A549 (cell line): ENCODE measurements around the gene LAT.

Experiments used
- BCL3 ChIP-seq: fragments of >200 bp; sonication (Bioruptor Twin); formaldehyde crosslinking; IDR thresholded peaks from 3 replicates; pipeline ENCODE4 v1.6.1; 2016
- EP300 ChIP-seq, 2 experiments: fragments of >200 bp; sonication (Bioruptor Twin); formaldehyde crosslinking; IDR thresholded peaks; 2 replicates in 1 of 2; 3 replicates in 1 of 2; pipeline ENCODE4 v1.6.1; 2016 to 2017
- ESRRA ChIP-seq: fragments of 150-350 bp; IDR thresholded peaks from 2 replicates; pipeline ENCODE4 v1.6.1; 2014; ENCODE audit warnings: mild to moderate bottlenecking, low read length, borderline replicate concordance
- JUN ChIP-seq, 2 experiments: fragments of >200 bp; sonication (Bioruptor Twin); formaldehyde crosslinking; IDR thresholded peaks; 2 replicates in 1 of 2; 3 replicates in 1 of 2; pipeline ENCODE4 v1.6.1; 2016 to 2017
- MAFK ChIP-seq: fragments of 450-650 bp; IDR thresholded peaks from 2 replicates; pipeline ENCODE4 v1.6.1; 2014; ENCODE audit not compliant: partially characterized antibody
- MAX ChIP-seq: IDR thresholded peaks from 2 replicates; pipeline ENCODE4 v1.6.1; 2012
- MYC ChIP-seq: IDR thresholded peaks from 2 replicates; pipeline ENCODE4 v1.6.1; 2012; ENCODE audit warnings: mild to moderate bottlenecking, inconsistent platforms, low read length, improper control_type of control experiment, borderline replicate concordance
- NFE2L2 ChIP-seq: fragments of 150-350 bp; conservative IDR thresholded peaks from 2 replicates; pipeline ENCODE4 v1.6.1; 2014; ENCODE audit warnings: low read length
- NR3C1 ChIP-seq: fragments of >200 bp; sonication (Bioruptor Twin); formaldehyde crosslinking; IDR thresholded peaks from 3 replicates; pipeline ENCODE4 v1.6.1; 2017
- POLR2A ChIP-seq: IDR thresholded peaks from 2 replicates; pipeline ENCODE4 v1.6.1; 2012; ENCODE audit warnings: mild to moderate bottlenecking, low read length
- ZFP36 ChIP-seq: fragments of 450-650 bp; IDR thresholded peaks from 2 replicates; pipeline ENCODE4 v1.6.1; 2014; ENCODE audit warnings: borderline replicate concordance; ENCODE audit not compliant: partially characterized antibody
- TF ChIP-seq, protein P1 (sequence below): fragments of >200 bp; sonication (Bioruptor Twin); formaldehyde crosslinking; IDR thresholded peaks from 3 replicates; pipeline ENCODE4 v1.5.1; 2016

GRCh38 chr16:28938721-28939120 lies 46.1 kb upstream of the LAT start:
- TF ChIP-seq MYC: no peak
- no peak for TF ChIP-seq POLR2A
- TF ChIP-seq NFE2L2: no peak
- TF ChIP-seq ESRRA: no peak
- no peak for TF ChIP-seq BCL3
- no peak for TF ChIP-seq MAFK
- no peak for TF ChIP-seq NR3C1
- TF ChIP-seq, protein P1, sequence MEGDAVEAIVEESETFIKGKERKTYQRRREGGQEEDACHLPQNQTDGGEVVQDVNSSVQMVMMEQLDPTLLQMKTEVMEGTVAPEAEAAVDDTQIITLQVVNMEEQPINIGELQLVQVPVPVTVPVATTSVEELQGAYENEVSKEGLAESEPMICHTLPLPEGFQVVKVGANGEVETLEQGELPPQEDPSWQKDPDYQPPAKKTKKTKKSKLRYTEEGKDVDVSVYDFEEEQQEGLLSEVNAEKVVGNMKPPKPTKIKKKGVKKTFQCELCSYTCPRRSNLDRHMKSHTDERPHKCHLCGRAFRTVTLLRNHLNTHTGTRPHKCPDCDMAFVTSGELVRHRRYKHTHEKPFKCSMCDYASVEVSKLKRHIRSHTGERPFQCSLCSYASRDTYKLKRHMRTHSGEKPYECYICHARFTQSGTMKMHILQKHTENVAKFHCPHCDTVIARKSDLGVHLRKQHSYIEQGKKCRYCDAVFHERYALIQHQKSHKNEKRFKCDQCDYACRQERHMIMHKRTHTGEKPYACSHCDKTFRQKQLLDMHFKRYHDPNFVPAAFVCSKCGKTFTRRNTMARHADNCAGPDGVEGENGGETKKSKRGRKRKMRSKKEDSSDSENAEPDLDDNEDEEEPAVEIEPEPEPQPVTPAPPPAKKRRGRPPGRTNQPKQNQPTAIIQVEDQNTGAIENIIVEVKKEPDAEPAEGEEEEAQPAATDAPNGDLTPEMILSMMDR: no peak
- TF ChIP-seq ZFP36: no peak
- TF ChIP-seq EP300 (IDR thresholded peaks at IDR 0.05): no peak
- TF ChIP-seq MAX: no peak
- no peak for TF ChIP-seq JUN (IDR thresholded peaks at IDR 0.05)
